GM19025 (cell line): ENCODE data around the gene PPM1L.

ENCODE experiments used
- ATAC-seq: cut with Tn5 transposase; IDR thresholded peaks from one replicate; pipeline ENCODE4 v1.9.1; 2021; ENCODE audit warnings: mild to moderate bottlenecking, low read depth, moderate library complexity; ENCODE audit not compliant: unreplicated experiment

PPM1L gene

DNA sequence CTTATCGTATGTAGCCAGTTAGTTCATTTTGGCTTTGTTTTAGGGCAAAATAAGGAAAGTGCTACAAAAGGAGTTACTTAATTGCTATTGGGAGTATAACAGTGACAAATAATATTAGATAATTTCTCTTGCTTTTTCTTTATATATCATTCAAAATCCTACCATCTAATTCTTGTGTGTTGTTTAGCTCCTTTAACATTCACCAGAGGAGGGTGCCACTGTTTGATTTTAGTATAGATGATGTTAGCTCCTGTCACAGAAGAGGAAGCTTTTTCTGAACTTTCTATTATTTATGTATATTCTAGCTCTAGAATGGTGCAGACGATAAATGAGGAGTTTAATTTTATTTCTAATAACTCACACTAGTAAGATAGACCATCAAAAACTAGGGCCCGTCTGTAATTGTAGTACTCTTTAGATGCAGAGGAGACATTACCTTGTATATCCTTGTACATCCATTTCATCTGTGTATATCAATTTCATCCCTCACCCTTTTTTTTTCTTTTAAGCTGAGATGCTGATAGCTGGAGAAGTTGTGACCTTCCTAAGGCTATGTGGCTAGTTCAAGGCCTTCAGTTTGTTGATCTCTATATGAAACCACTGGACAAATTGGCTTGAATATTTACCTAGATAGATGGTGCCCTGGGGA is 3.0 kb downstream of the PPM1L start:
- no peak for ATAC-seq

DNA sequence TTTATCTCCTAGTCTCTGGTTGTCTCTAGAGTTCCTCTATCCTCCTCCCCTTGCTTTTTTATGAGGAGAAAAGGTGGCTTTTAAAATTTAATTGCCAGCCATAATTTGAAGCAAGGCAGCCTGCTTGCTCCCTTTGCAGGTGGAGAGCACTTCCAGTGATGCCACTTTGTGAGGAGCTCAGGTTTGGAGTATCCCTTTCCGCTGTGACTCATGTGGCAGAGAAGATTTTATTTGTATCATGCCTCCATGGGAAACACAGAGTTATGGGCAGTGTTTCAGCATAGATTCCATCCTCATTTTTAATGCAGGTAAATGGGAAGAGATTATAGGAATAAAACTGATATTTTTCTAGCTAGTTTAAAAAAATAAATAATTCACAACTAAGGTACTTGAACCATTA is 7.0 kb downstream of the PPM1L start:
- no peak for ATAC-seq

DNA sequence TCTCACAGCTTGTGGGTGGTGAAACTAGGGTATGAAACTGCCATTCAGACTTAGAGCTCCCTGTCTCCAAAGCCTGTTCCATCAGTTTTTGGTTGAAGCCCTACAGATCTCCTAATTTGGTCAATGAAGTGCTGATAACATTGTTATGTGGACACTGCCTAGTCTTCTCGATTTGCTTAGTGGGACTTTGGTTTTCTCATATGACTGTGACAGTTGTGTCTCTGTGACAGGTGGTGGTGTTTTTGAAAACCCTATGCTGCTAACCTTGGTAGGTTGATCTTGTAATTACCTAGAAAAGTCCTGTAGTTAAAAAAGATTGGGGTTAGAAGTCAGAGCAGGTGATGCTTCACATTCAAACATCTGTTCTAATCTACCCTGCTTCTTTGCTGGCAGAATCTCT is 9.2 kb downstream of the PPM1L start:
- no peak for ATAC-seq

DNA sequence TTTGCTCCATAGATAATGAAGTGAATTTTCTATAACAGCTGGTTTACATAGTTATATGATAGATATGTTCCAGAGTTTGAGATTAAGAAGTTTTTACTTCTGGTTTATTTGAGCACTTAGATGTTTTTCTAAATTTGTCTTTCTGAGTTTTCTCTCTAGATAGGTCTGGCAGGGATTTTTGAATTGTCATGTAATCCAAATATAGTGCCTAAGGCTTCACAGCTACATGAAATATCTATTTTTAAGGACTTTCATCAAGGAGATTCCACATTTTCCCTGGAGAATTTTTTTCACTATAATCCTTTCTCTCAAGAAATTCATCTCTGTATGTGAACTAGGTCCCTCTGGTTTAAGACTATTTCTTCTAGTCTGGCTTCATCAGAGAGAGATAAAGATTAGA is 12.0 kb downstream of the PPM1L start:
- ATAC-seq: no peak

DNA sequence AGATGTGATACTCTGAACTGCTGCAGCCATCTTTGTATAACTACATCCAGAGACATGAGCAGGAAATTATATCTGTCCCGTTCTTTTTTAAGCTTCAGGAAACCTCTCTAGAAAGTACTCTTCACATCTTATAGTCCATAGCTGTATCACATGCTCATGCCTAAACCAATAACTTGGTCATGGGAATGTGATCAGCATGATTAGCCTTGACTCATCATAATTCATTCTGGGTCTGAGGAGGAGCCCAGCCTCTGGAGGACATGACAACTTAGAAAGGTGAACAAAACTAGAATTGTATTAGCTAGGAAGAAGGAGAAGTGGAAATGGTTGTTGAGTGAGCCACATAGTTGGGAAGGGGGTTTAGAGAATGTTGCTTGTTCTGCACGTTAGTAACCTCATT is 12.9 kb downstream of the PPM1L start:
- ATAC-seq: no peak

DNA sequence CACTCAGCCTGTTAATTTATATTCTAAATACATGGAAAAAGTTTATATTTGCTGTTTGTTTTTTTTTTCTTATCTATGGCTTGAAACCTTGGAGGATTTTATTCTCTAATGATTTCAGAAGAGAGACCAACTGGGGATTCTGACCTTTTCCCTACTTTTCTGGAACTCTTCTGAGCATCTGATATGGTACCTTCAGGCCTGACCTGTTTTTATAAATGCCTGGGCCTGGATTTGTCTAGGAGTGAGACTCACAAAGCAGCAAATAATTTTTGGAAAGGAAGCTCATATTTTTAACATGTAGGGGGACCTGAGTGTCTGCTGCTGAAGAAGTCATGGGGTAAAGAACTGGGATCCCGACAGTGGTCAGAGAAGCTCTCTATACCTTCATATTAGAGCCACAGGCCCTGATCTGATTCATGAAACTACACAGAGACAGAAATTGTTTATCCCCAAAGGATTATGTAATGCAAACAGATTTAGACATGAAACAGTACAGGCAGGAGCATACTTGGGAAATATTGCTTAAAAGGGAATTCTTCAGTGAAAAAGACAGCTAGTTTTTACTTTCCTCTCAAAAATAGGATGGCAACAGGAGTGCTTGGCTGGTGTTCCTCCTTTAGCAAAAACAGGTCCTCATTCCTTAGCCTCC is 15.9 kb downstream of the PPM1L start:
- ATAC-seq: no peak

DNA sequence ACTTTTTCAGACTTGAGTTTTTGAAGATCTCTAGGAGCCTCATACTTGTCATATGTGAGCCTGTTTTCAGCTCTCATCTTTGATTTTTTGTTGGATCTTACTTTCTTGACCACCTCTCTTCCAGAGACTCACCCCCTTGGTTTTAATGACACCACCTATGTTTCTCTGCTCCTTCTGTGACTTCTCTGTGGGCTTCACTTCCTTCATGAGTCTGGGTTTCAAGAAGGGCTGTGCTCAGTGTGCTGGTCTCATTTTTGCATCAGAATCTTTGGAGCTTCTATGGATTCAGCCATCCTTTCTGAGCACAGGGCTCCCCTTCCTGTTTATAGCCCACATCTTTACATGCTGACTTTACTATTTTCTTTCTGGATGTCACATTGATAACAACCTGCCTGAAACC is 17.7 kb downstream of the PPM1L start:
- no peak for ATAC-seq

DNA sequence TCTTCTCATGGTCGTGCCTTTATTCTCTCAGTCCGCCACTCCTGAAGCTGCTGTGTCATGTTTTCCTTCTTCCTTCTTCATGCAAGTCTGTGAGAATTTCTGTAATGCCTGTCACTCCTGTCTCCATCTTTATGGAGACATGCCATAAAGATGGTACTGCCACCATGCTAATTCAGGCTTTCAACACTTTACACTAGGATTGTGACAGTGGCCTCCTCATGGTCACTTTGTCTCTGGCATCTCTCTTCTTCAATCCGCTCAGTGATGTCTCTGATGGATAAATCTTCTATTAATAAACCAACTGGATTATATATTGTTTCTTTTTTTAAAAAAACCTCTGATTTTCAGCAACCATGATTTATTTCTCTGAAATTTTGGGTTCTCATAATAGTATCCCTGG is 18.1 kb downstream of the PPM1L start:
- ATAC-seq: no peak

DNA sequence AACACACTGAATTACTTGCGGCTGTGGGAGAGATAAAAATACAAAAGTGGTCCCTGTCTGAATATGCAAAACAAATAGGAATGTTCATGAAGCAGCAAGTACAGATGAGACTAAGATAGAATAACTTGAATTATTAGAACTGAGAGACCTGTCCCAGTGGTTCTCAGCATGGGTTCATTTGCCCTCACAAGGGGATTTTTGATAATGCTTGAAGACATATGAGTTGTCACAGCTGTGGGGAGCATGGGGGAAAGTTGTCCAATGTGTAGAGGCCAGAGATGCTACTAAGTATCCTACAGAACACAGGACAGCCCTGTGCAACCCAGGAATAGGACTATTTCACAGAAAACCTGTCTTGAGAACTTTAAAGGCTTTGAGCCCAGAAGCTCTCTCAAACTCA is 22.4 kb downstream of the PPM1L start:
- no peak for ATAC-seq

DNA sequence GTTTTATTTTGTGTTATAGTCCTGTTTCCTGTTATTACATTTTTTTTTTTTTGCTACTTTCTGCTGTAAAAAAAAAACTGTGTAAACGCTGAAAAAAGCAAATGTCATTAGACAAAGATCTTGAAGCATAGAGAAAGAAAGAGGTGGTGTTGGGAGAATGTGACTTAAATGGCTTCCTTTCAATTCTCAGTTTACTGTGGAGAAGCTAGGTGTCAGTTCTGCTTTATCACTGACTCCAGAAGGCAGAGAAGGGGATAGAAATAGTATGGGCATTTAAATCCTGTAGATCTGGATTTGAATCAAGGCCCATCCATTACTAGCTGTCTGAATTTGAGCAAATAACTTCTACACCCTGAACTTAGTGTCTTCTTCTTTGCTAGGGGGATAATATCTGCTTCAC is 23.0 kb downstream of the PPM1L start:
- ATAC-seq: no peak

DNA sequence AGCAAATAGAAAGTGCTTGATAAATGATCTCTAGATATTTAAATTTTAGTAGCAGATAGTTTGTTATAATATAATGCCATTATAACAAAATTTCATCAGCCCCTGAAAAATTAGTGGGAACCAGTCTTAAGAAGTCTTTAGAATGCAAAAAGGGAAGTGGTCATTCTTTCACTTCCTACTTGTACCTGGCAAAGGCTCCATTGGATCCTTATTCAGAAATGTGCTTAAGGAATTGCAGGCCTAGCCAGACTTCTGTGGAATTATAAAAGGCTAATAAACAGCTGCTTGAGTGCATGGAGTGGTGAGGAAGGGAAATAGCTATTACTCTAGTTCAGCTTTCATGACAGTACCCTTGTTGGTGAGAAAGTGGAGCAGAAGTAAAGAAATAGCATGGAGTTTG is 24.2 kb downstream of the PPM1L start:
- ATAC-seq: no peak

DNA sequence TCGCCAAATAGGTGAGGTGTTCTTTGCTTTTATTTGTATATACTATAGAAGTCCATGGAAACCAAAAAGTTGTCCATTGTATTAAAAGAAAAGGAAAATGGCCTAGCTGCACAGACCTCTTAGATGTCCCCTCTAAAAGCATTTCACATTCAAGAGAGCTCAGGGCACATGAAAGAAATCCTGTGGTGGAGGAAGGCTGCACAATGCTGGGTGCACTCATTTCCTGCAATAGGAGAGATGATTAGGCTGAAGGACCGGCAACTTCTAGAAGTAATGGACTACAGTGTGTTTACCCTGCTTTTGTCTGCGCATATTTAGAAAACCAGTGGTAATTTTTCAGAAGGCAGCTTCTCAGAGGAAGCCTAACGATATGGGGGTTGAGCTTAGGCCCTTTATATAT is 25.4 kb downstream of the PPM1L start:
- no peak for ATAC-seq

DNA sequence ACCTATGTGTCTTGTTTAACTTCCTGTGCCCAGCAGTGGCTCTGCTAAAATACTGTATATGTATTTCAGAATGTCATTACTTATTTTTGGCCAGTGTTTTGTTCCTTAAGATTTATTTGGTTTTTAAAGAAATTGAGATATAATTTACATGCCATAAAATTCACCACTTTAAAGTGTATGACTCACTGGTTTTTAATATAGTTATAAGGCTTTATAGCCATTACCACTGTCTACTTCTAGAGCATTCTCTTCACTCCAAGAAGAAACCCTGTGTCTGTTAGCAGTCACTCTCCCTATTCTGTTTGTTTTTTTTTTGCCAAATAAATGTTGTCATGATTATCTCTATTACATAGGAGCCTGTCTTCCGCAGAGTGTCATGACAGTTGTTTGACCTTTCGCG is 25.8 kb downstream of the PPM1L start:
- no peak for ATAC-seq

DNA sequence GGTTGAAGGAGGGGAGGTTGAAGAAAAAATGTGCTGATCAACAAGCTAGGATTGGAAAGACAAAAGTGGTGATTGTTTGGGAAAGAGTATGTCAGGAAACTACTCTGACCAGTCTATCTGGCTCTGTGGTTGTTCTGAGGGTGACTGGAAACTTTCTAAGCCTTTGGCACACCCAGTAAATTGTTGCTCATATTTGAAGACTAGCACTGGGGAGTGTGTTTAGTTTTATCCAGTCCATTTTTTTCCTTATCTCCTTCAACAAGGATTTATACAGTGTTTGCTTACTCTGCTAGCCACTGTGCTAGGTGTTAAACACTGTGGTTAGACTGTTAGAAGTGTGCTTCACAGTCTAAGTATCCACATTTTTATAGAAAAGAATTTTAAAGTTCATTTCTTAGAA is 28.8 kb downstream of the PPM1L start:
- ATAC-seq: no peak

DNA sequence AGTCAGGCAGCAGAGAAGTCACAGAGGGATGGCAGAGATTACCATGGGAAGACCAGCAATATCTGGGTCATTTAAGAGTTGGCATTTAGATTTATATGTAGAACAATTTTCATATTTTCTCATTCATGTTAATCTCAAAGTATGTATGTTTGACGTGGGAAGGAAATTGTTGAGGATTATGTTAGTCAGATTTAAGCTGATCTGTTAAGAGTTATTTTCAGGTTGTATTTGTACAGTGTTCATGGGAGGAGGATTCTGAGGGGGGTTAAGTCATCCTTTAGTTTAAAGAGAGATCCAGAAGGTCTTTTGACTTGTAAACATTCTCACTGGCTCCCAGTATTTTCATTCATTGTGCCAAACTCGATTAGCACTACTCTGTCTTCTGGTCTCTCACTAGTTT is 34.7 kb downstream of the PPM1L start:
- no peak for ATAC-seq

DNA sequence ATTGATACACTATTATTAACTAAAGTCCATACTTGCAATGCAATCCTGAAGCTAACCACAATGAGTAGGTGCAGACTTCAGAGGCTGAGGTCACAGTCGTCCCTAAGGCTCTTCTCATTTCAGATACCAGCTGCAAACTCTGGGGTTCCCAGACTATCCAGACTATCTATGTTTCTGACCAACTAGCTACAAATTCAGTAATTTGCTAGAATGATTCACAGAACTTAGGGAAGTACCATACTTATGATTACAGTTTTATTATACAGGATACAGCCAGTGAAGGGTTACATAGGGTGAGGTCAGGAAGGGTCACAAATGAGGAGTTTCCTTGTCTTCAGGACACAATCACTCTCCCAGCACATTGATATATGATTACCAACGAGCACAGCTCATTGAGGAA is 36.5 kb downstream of the PPM1L start:
- ATAC-seq: no peak

DNA sequence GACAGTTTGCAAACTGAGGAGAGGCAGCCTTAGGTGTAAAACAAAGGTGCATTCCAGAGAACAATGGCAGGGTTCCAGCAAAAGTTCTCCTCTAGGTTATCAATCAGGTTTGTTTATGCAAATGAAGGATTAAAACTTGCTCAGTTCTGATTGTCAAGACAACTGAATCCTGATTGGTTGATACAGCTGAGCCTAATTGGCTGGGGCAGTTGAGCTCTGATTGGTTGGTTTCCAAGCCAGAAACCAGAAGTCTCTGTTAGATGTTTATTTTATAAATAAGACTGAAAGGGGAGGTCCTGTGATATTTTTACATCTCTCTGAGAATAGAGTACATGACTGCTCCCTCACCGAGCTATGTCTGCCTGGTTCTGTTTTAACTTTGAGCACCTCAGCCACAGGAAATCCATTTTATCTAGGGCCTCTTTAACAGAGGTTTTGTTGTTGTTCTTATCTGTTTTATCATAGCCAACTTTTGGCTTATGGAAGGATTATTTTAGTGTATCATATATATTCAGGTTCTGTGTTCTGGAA is 37.8 kb downstream of the PPM1L start:
- no peak for ATAC-seq

DNA sequence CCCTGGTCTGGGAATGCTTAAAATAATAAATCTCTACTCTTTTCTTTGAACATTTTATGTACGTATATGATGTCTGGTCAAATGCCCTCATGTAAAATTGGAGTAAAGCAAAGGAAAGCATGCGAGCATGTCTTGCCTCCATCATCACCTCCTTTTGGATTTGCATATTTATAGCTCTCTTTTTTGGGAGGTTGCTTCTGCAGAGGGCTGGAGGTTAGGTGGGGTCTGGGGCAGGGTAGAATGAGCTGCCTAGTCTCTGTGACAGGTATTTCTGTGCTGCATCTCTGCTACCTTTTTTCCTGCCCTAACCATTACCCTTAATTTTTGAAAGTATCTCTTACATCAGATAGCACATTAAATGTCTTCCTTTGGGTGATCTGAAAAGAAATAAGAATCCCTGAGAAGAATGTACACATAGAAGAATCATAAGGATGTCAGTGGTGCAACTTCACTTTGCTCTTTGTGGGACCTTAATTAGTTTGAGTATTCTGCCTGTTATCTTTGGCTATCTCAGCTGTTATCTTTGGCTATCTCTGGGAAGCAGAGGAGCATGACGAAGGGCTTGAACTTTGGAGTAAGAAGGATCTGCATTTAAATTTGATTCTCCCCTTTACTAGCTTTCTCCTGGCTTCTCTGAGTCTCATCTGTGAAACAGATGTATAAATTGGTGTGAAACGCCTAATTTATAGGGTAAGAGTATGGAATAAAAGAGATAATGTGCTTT is 40.2 kb downstream of the PPM1L start:
- no peak for ATAC-seq

DNA sequence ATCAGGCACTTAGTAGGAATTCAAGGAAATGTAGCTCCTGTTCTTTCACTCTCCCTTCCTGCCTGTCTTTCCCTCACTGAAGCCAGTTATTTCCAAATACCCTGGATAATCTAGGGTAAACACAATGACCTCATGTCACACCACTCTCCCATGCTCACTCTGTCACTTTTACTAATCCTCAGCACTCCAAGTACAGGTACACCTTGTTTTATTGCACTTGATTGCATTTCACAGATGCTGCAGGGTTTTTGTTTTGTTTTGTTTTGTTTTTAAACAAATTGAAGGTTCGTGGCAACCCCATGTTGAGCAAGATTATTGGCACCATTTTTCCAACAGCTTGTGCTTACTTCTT is 40.8 kb downstream of the PPM1L start:
- ATAC-seq: no peak

DNA sequence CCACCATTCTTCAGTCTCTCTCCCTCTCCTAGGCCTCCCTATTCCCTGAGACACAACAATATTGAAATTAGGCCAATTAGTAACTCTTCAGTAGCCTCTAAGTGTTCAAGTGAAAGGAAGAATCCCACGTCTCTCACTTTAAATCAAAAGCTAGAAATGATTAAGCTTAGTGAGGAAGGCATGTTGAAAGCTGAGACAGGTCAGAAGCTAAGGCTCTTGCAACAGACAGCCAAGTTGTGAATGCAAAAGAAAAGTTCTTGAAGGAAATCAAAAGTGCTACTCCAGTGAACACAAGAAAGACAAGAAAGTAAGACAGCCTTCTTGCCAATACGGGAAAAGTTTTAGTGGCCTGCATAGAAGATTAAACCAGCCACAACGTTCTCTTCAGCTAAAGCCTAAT is 41.3 kb downstream of the PPM1L start:
- no peak for ATAC-seq

DNA sequence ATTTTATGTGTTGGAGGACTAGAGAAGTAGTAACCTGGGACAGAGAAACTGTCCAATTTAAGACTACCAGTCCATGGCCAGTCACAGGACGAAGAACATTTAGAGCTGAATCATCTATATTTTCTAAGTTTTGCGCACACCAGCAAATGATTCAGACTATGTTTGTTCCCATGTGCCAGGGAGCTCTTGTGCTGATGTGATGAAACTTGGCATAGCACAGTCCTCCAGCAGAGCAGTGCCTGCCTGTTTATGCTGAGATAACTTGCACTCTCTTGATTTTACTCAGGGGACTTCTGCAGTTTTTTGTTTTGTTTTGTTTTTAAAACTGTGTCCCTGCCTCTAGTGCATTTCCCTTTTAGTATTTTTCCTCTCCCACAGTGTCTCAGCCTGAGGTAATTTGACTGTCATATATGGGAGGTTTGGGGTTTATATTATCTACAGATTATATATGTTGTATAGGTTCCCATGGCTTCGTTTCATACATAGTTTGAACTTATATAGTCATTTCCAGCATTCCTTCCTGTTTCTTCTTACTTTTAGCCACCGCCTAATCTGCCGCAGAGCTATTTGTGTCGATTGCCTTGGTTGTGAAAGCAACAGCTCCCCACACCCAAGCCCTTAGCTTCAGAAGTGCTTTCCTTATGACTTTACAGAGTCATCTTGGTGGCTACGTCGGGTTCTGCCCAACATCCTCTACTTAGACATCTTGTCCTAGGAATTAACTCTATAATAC is 45.5 kb downstream of the PPM1L start:
- ATAC-seq: peak; percentile 77
